Loucy (cell line): ENCODE measurements around the gene TMEM132D.

ENCODE experiments used
- H2AFZ ChIP-seq: fragments of 200-600 bp; sonication (generic); 2 replicates; pipeline ENCODE4 v1.6.0; 2016; ENCODE audit warnings: antibody characterized with exemption, mild to moderate bottlenecking, low read length, moderate library complexity
- H3F3A ChIP-seq: fragments of 200-600 bp; 2 replicates; pipeline ENCODE4 v1.6.0; 2016; ENCODE audit warnings: antibody characterized with exemption, low read depth, mild to moderate bottlenecking
- H3K27me3 ChIP-seq: fragments of 200-600 bp; sonication (generic); 2 replicates; pipeline ENCODE4 v1.6.1; 2014; ENCODE audit warnings: low read length, mild to moderate bottlenecking; ENCODE audit not compliant: insufficient read depth, poor library complexity, severe bottlenecking
- H3K36me3 ChIP-seq: fragments of 200-600 bp; sonication (generic); 2 replicates; pipeline ENCODE4 v1.6.1; 2016; ENCODE audit warnings: low read length; ENCODE audit not compliant: insufficient read depth
- H3K4me1 ChIP-seq: fragments of 200-600 bp; sonication (generic); 2 replicates; pipeline ENCODE4 v1.5.1; 2014; ENCODE audit warnings: low read length, mild to moderate bottlenecking; ENCODE audit not compliant: insufficient read depth, poor library complexity, severe bottlenecking
- H3K4me2 ChIP-seq: fragments of 200-600 bp; sonication (generic); 2 replicates; pipeline ENCODE4 v1.6.0; 2014; ENCODE audit warnings: antibody characterized with exemption, low read length, low read depth, mild to moderate bottlenecking; ENCODE audit not compliant: poor library complexity, severe bottlenecking
- H3K4me3 ChIP-seq: fragments of 200-600 bp; sonication (generic); 2 replicates; pipeline ENCODE4 v1.5.1; 2014; ENCODE audit warnings: low read length, mild to moderate bottlenecking, mixed read lengths; ENCODE audit not compliant: poor library complexity, severe bottlenecking
- H3K79me2 ChIP-seq: fragments of 200-600 bp; sonication (generic); 2 replicates; pipeline ENCODE4 v1.6.1; 2014; ENCODE audit warnings: low read length; ENCODE audit not compliant: insufficient read depth
- H3K9ac ChIP-seq: fragments of 200-600 bp; sonication (generic); 2 replicates; pipeline ENCODE4 v1.6.0; 2014; ENCODE audit warnings: mild to moderate bottlenecking, low read depth, low read length, moderate library complexity; ENCODE audit not compliant: poor library complexity, severe bottlenecking
- H3K9me2 ChIP-seq: fragments of 200-600 bp; sonication (generic); replicated peaks from 2 replicates; pipeline ENCODE4 v1.6.1; 2016; ENCODE audit warnings: low read depth, low read length, mixed read lengths
- H3K9me3 ChIP-seq: fragments of 200-600 bp; sonication (generic); 2 replicates; pipeline ENCODE4 v1.6.1; 2014; ENCODE audit warnings: mild to moderate bottlenecking, antibody characterized with exemption, low read length, low read depth; ENCODE audit not compliant: insufficient read depth
- H4K20me1 ChIP-seq: fragments of 200-600 bp; sonication (generic); 2 replicates; pipeline ENCODE4 v1.6.0; 2014; ENCODE audit warnings: antibody characterized with exemption, low read length, mild to moderate bottlenecking; ENCODE audit not compliant: insufficient read depth, poor library complexity, severe bottlenecking
- CTCF ChIP-seq: fragments of 200-600 bp; sonication (generic); conservative IDR thresholded peaks from 2 replicates; pipeline ENCODE4 v1.5.1; 2014; ENCODE audit warnings: mild to moderate bottlenecking, antibody characterized with exemption, low read length
- EZH2phosphoT487 ChIP-seq: fragments of 200-600 bp; IDR thresholded peaks from 2 replicates; pipeline ENCODE4 v1.6.1; 2018; ENCODE audit warnings: antibody characterized with exemption, mild to moderate bottlenecking, moderate library complexity, borderline replicate concordance

TMEM132D gene

GRCh38 chr12:129886541-129886940, 17.3 kb downstream of the TMEM132D start:
- Histone ChIP-seq H3K4me2 (no peak overlapping the region), H4K20me1 (no peaks in the 10 kb centered on the region), H3K27me3 (no peaks in the 10 kb centered on the region), H3K4me3 (no peak overlapping the region), H3K9ac (no peak overlapping the region), H2AFZ (no peak overlapping the region), H3K9me2 (no peaks in the 10 kb centered on the region), H3F3A (no peaks in the 10 kb centered on the region), H3K9me3 (no peaks in the 10 kb centered on the region), H3K4me1 (no peaks in the 10 kb centered on the region), H3K36me3 (no peaks in the 10 kb centered on the region), H3K79me2 (no peaks in the 10 kb centered on the region)
- TF ChIP-seq EZH2phosphoT487 (no peak), CTCF (no peak)

DNA sequence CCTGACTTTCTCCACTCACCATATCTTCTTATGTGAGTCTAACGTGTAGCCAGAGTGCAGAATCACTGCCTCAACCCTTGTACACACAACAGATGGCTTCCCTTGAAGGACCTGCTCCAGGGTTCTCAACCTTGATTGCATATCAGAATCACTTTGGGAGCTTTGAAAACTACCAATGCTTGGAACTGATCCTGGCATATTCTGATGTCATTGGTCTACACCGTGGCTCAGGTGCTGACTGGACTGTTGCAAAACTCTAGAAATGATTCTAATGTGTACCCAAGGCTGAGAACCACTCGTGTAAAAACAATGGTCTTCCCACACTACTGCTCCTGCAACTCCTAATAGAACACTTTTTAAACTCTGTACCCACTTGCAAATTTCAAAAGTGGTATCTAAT, 18.5 kb downstream of the TMEM132D start:
- Histone ChIP-seq H3K9ac (no peak overlapping the region), H3K4me3 (no peak overlapping the region), H4K20me1 (no peaks in the 10 kb centered on the region), H3K27me3 (no peaks in the 10 kb centered on the region), H3K4me2 (no peak overlapping the region), H3K36me3 (no peaks in the 10 kb centered on the region), H3K9me2 (no peaks in the 10 kb centered on the region), H3K79me2 (no peaks in the 10 kb centered on the region), H3K9me3 (no peaks in the 10 kb centered on the region), H3F3A (no peaks in the 10 kb centered on the region), H2AFZ (no peak overlapping the region), H3K4me1 (no peaks in the 10 kb centered on the region)
- TF ChIP-seq EZH2phosphoT487 = no peak
- no peak for TF ChIP-seq CTCF

DNA sequence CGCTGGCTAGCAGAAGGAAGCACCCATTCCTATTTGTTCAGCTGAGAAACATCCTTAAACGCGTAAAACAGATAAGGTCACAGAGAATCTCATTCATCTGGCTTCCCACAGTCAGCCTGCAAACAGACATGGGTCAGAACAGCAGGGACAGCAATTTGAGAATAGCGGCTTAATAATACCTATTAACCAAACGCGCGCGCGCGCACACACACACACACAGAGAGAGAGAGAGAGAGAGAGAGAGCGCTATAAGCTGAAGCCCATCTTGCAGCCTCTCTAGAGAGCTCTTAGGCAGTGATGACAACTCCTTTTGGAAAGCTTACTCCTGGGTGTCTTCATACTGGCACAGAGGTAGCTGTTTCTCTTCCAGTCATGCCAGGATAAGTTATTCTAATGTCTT, 26.4 kb downstream of the TMEM132D start:
- H3K36me3 ChIP-seq = no peaks in the 10 kb centered on the region
- no peak overlapping the region for H3K9ac ChIP-seq
- H3K4me1 ChIP-seq = no peaks in the 10 kb centered on the region
- H3F3A ChIP-seq = no peaks in the 10 kb centered on the region
- no peaks in the 10 kb centered on the region; the same call in 1 of the 2 replicates for H3K9me3 ChIP-seq
- no peak for TF ChIP-seq EZH2phosphoT487
- no peak for TF ChIP-seq CTCF
- H2AFZ ChIP-seq = no peak overlapping the region
- H3K4me3 ChIP-seq = no peak overlapping the region
- H3K9me2 ChIP-seq = no peaks in the 10 kb centered on the region
- H3K4me2 ChIP-seq = no peak overlapping the region
- H3K79me2 ChIP-seq = no peaks in the 10 kb centered on the region
- H4K20me1 ChIP-seq = no peaks in the 10 kb centered on the region
- H3K27me3 ChIP-seq = no peaks in the 10 kb centered on the region
